ENCODE results near the gene LCP2.

LCP2 gene

GRCh38 chr5:170202117-170202516, 95.5 kb downstream of the LCP2 start:
- no peak for DNase-seq

GRCh38 chr5:170201311-170201710, 96.3 kb downstream of the LCP2 start:
- no peak for DNase-seq

GRCh38 chr5:170200876-170201275, 96.7 kb downstream of the LCP2 start:
- no peak for DNase-seq

Data from SHP77 treated with DMSO at 0.1 percent for 48 hours (cell line).